ENCODE data around the gene SBF2.

SBF2 gene

GRCh38 chr11:9762531-9762930 lies 531.5 kb downstream of the SBF2 start:
- TF ChIP-seq REST (IDR thresholded peaks at IDR 0.05; ENCODE audit: insufficient read depth in 1 of 2, low read depth in 2 of 2, low read length in 2 of 2) (no peak), POLR2AphosphoS5 (IDR thresholded peaks at IDR 0.05; ENCODE audit: low read depth, low read length) (no peak), TAF1 (IDR thresholded peaks at IDR 0.05; ENCODE audit: borderline replicate concordance, insufficient read depth, low read length) (no peak), SIN3A (IDR thresholded peaks at IDR 0.05; ENCODE audit: borderline replicate concordance, insufficient read depth, low read length) (no peak), FOXP2 (optimal IDR thresholded peaks at IDR 0.05; ENCODE audit: borderline replicate concordance, extremely low read depth, extremely low read length, insufficient read depth) (no peak)

GRCh38 chr11:9761441-9761945 lies 532.5 kb downstream of the SBF2 start:
- TF ChIP-seq FOXP2 (optimal IDR thresholded peaks at IDR 0.05; ENCODE audit: borderline replicate concordance, extremely low read depth, extremely low read length, insufficient read depth) (no peak), TAF1 (IDR thresholded peaks at IDR 0.05; ENCODE audit: borderline replicate concordance, insufficient read depth, low read length) (no peak)

- TF ChIP-seq TAF1 (IDR thresholded peaks at IDR 0.05; ENCODE audit: borderline replicate concordance, insufficient read depth, low read length) (no peak), FOXP2 (optimal IDR thresholded peaks at IDR 0.05; ENCODE audit: borderline replicate concordance, extremely low read depth, extremely low read length, insufficient read depth) (no peak), POLR2AphosphoS5 (IDR thresholded peaks at IDR 0.05; ENCODE audit: low read depth, low read length) (no peak), SIN3A (IDR thresholded peaks at IDR 0.05; ENCODE audit: borderline replicate concordance, insufficient read depth, low read length) (no peak), REST (IDR thresholded peaks at IDR 0.05; ENCODE audit: insufficient read depth in 1 of 2, low read depth in 2 of 2, low read length in 2 of 2) (no peak)
Observed at GRCh38 chr11:9760193-9760575, 533.8 kb downstream of the SBF2 start.

- no peak for TF ChIP-seq FOXP2 (optimal IDR thresholded peaks at IDR 0.05; ENCODE audit: borderline replicate concordance, extremely low read depth, extremely low read length, insufficient read depth)
- TF ChIP-seq SIN3A (IDR thresholded peaks at IDR 0.05; ENCODE audit: borderline replicate concordance, insufficient read depth, low read length), result no peak
- no peak for TF ChIP-seq POLR2AphosphoS5 (IDR thresholded peaks at IDR 0.05; ENCODE audit: low read depth, low read length)
- no peak for TF ChIP-seq REST (IDR thresholded peaks at IDR 0.05; ENCODE audit: insufficient read depth in 1 of 2, low read depth in 2 of 2, low read length in 2 of 2)
- no peak for TF ChIP-seq TAF1 (IDR thresholded peaks at IDR 0.05; ENCODE audit: borderline replicate concordance, insufficient read depth, low read length)
Observed at GRCh38 chr11:9759519-9760192, 534.4 kb downstream of the SBF2 start.

- TF ChIP-seq POLR2AphosphoS5 (IDR thresholded peaks at IDR 0.05; ENCODE audit: low read depth, low read length) (no peak), FOXP2 (optimal IDR thresholded peaks at IDR 0.05; ENCODE audit: borderline replicate concordance, extremely low read depth, extremely low read length, insufficient read depth) (no peak), SIN3A (IDR thresholded peaks at IDR 0.05; ENCODE audit: borderline replicate concordance, insufficient read depth, low read length) (no peak), REST (IDR thresholded peaks at IDR 0.05; ENCODE audit: insufficient read depth in 1 of 2, low read depth in 2 of 2, low read length in 2 of 2) (no peak), TAF1 (IDR thresholded peaks at IDR 0.05; ENCODE audit: borderline replicate concordance, insufficient read depth, low read length) (no peak)
Observed at GRCh38 chr11:9758637-9759518, 535.1 kb downstream of the SBF2 start.

Measured in PFSK-1 (cell line).